Ectodermal cell (in vitro differentiated cells): ENCODE results near the gene ARHGAP22.

Experiments used
- H3K27ac ChIP-seq: 2 replicates; pipeline ENCODE4 v1.7.0; 2013; ENCODE audit warnings: mild to moderate bottlenecking, low read depth, low read length; ENCODE audit not compliant: insufficient read depth, poor library complexity, severe bottlenecking
- H3K27me3 ChIP-seq: 2 replicates; pipeline ENCODE4 v1.7.0; 2013; ENCODE audit warnings: mild to moderate bottlenecking, low read length; ENCODE audit not compliant: insufficient read depth, control insufficient read depth, poor library complexity, severe bottlenecking
- H3K36me3 ChIP-seq: one replicate; pipeline ENCODE4 v1.7.0; 2013; ENCODE audit warnings: low read length; ENCODE audit not compliant: control insufficient read depth, insufficient read depth
- H3K4me1 ChIP-seq: one replicate; pipeline ENCODE4 v1.7.0; 2013; ENCODE audit warnings: low read length; ENCODE audit not compliant: control insufficient read depth, insufficient read depth
- H3K4me3 ChIP-seq: 2 replicates; pipeline ENCODE4 v1.7.0; 2013; ENCODE audit warnings: low read depth, low read length, control low read depth; ENCODE audit not compliant: insufficient read depth
- H3K9me3 ChIP-seq: 2 replicates; pipeline ENCODE4 v1.7.0; 2013; ENCODE audit warnings: mild to moderate bottlenecking, low read length, moderate library complexity; ENCODE audit not compliant: control insufficient read depth
- WGBS, 2 experiments: methylation state at CpG; one replicate each; pipeline ENCODE4 v1.1.7; 2013; ENCODE audit warnings: missing lambda C conversion rate in 2 of 2; 5-methylcytosine and 5-hydroxymethylcytosine counted together

The ARHGAP22 gene

DNA sequence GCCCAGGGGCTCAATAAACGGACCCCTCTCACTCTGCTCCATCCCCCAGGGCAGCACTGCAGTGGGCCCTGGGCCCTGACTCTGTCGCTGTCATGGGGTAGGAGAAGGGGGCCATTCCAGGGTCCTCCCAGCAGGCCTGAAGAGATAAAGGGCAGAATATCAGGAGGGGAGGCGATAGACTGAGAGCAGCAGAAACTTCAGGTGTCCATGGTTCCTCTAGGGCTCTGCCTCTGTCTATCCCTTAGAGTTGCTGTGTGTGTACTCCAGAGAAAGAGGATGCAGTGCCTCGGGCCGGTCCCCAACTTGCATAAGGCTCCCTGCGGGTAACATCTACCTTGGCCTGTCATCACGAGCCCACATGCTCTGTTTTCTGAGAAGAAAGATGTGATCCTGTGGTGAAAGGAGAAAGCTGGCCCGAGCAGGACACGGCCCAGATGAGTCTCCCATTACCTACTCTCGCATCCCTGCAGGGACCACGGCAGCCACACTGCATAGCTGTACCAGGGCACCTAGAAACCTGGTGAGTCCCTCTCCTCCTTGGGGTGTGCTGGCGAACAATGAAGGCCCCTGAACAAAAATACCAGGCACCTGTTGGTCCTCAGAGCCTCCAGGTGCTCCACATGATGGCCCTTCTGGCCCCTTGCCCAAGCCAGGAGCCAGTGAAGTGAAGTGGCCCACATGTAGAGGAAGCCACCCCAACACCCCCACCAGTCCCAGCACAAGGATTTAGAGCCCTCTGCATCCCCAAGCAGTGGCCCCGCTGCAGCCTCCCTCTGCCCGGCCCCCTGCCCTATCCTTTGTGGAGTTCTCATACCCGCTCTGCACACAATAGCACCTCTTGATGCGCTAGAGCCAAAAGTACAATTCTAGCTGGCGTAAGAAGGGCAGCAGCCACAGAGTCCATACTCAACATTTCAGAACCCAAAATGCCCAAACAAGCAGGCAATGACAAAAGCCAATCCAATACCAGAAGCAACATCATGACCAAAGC, 106.8 kb downstream of the ARHGAP22 start:
- no peaks in the 10 kb centered on the region for H3K27me3 ChIP-seq
- H3K9me3 ChIP-seq, result no peaks in the 10 kb centered on the region
- no peaks in the 10 kb centered on the region for H3K4me1 ChIP-seq
- no peak overlapping the region for H3K4me3 ChIP-seq
- 87 to 89% methylated on average over 17 of the region's 17 CpGs for WGBS, 2 experiments
- H3K27ac ChIP-seq, result no peak overlapping the region
- no peaks in the 10 kb centered on the region for H3K36me3 ChIP-seq

DNA sequence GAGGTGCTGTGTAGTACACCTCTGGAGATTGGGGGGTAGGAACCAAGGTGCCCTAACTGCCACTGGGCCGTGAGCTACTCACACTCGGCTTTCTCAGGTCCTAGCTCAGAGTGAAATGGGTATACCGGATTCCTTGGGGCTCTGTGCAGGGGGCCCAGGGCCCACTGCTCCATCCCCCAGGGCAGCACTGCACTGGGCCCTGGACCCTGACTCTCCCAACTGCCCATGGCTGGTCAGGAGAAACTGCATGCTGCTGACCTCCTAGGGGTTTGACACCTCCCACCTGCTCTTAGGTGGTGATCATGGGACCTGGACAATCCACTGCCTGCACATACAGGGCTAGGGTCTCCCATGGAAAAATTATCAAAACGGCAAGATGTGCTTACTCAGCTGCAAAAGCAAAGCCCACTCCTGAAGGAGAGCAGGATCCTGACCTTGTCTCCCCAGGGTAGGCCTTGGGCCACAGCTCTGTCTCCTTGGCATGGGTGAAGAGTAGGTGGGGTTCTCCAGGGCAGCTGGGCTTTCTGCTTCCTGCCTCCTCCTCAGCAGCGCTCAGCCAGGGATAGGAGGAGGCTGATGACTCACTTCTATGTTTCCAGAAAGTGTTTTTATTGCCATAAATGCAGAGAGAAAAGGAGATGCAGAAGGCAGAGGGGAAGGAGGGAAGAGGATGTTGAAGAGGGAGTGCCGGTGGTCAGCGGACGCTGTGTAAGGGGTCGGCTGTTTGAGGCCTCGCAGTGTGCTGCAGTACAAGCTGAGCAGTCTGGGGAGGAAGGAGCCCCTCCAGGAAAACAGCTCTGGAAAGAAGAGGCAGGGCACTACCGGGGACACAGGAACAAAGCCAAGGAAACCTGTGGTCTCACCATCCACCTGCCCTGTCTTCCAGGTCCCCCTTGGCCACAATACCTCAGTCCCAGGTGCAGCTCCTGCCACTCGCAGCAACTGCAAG, 107.8 kb downstream of the ARHGAP22 start:
- H3K36me3 ChIP-seq, result no peaks in the 10 kb centered on the region
- 93% methylated on average over 12 of the region's 12 CpGs for WGBS, 2 experiments
- H3K9me3 ChIP-seq, result no peaks in the 10 kb centered on the region
- H3K27ac ChIP-seq, result no peak overlapping the region
- H3K4me3 ChIP-seq, result no peak overlapping the region
- no peaks in the 10 kb centered on the region for H3K27me3 ChIP-seq
- no peaks in the 10 kb centered on the region for H3K4me1 ChIP-seq

DNA sequence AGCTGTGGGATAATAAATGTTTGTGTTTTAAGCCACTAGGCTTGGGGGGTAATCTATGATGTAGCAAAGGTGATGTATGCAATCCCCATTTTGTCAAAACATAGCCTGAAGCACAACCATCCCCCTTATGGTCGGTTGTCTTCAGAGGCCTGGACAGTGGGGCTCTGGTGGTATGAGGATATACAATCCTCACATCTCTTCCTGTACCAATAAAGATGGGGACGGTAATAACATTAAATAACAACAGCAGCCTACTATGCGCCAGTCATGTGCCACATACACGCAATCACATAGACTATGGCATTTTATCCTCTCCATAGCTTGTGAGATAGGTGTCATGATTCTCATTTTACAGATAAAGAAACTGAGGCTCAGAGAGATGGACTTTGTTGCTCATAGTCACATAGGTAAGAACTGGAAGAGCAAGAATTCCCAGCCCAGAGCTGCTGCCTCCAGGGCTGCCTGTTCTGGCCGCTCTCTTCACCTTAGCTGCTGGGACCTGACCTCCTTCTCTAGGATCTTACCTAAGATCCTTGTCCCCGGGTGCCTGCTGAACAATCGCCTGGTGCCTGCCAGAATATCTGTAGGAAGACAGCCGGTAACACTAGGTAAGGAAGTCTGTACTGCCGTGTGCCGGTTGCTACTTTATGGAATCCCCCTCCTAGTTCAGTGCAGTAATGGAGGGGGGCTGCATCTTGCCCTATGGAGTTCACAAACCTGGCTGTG, 108.6 kb downstream of the ARHGAP22 start:
- Histone ChIP-seq H3K4me3 (no peak overlapping the region), H3K36me3 (no peaks in the 10 kb centered on the region), H3K27ac (no peak overlapping the region), H3K9me3 (no peaks in the 10 kb centered on the region), H3K27me3 (no peaks in the 10 kb centered on the region), H3K4me1 (no peaks in the 10 kb centered on the region)
- 88 to 89% methylated on average over 10 of the region's 10 CpGs for WGBS, 2 experiments

DNA sequence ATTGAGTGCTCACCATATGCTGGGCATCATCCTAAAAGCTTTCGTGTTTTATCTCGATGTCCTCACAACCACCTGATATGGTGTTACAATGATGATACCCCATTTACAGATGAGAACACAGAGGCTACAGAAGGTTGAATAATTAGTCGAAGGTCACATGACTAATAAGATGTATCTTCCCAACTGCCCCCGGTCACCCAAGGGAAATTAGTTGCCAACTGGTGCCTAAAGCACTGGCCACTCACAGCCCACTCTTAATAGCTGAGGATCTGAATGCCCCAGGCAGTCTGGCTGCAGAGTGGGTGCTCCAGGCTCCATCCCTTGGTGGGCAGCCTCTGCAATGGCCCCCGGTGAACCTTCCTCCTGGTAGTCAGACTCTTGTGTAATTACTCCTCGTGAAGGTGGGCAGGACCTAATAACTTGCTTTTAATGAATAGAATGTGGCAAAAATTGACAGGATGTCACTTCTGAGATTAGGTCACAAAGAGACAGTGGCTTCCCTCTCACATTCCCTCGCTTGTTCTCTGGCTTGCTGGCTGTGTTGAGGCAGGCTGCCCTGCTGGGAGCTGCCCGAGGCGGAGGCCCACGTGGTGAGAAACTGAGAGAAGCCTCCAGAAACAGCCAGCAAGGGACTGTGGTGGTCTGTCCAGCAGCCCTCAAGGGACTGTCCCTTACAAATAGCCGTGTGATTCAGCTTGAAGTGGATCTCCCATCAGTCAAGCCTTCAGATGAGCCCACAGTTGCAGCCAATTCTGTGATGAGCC, 109.4 kb downstream of the ARHGAP22 start:
- Histone ChIP-seq H3K27me3 (no peaks in the 10 kb centered on the region), H3K9me3 (no peaks in the 10 kb centered on the region), H3K27ac (no peak overlapping the region), H3K36me3 (no peaks in the 10 kb centered on the region), H3K4me1 (no peaks in the 10 kb centered on the region), H3K4me3 (no peak overlapping the region)
- 81 to 85% methylated on average over 11 of the region's 11 CpGs for WGBS, 2 experiments

DNA sequence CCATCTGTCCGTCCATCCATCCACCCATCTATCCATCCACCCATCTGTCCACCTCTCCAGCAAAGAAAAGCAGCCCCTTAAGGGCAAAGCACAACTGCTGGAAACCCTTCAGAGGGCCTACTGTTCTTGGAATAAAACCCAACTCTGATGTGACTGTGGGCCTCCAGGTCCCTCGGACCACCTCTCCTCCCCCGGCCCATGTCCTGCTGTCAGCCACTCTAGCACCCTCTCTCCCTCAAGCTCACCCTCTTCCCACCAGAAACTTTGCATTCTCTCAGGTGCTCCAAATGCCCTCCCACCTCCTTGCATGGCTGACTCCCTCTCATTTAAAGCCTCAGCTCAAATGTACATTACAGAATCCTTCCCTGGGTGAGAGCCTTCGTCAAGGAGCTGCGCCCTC, 110.3 kb downstream of the ARHGAP22 start:
- Histone ChIP-seq H3K27me3 (no peaks in the 10 kb centered on the region), H3K27ac (no peak overlapping the region), H3K36me3 (no peaks in the 10 kb centered on the region), H3K4me1 (no peaks in the 10 kb centered on the region), H3K4me3 (no peak overlapping the region), H3K9me3 (no peaks in the 10 kb centered on the region)
- WGBS, 2 experiments, result 73% methylated on average over 5 of the region's 5 CpGs

DNA sequence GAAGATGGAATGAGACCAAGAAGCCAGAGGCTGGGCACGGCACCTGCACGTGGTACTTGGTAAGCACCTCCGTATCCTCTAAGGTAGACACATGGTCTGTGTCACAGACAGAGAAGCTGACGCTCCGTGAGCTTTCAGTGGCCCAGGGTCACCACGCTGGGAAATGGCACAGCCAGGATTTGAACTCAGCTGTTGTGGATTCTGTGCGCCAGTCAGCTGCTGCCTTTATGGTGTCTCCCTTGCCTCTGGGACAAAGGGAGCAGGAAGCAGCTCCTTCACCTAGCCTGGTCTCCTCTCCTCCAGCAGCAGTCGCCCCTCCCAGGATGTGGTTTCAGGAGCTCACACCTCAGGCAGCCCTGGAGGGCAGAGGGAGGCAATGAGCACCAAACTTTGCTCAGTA, 110.8 kb downstream of the ARHGAP22 start:
- Histone ChIP-seq H3K4me1 (no peaks in the 10 kb centered on the region), H3K4me3 (no peak overlapping the region), H3K27me3 (no peaks in the 10 kb centered on the region), H3K27ac (no peak overlapping the region), H3K9me3 (no peaks in the 10 kb centered on the region), H3K36me3 (no peaks in the 10 kb centered on the region)
- 87 to 88% methylated on average over 8 of the region's 8 CpGs for WGBS, 2 experiments

DNA sequence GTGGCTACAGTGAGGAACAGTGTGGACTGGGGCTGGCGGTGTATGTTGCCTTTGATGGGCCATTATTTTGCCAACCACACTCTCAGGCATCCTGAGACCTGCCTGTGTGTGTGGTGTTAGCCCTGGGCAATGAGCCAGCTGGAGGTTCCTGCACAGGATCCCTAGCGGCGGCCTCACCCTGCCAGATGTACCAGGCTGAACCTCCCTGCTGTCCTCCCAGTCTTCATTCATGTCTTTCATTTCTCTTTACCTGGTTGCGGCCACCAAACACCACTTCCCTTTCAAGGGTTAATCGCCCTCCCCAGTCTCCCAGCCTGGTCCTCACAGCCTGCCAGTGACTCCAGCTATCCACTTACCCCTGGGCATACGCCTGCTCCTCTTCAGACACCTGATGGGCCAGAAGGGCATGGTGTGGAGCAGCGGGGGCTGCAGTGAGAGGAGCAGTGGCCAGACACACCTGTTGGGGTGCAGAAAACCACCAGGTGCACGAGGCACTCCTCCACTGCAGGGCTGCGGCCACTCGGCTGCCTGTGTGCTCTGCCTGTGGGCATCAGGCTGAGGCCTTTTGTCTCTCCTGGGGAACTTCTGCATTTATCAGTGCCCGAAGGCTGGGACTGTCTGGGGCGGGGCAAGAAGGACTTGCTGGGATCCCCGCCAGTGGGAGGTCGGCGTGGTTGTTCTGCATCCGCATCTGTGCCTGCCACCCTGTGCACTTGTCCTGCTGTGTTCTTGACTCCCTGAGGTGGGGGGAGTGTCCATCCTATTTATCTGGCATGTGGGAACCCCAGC, 111.6 kb downstream of the ARHGAP22 start:
- 92% methylated on average over 16 of the region's 16 CpGs for WGBS, 2 experiments
- H3K4me3 ChIP-seq, result no peak overlapping the region
- no peaks in the 10 kb centered on the region for H3K27me3 ChIP-seq

DNA sequence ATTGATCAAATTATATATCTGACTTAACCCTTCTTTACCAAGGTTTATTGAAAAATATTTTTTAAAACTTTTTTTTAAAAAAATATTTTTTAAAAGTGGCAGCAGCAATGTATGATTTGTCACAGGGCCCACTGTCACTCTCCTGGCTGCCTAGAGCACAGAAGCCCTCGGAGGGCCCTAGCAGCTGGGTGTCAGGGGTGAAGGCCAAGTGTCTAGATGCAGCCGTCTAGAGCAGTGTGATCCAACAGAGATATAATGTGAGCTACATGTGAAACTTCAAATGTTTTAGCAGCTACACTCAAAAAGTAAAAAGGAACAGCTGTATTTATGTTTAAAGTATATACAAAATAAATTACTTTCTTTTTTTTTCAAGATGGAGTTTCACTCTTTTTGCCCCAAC, 112.7 kb downstream of the ARHGAP22 start:
- Histone ChIP-seq H3K36me3 (no peaks in the 10 kb centered on the region), H3K4me1 (no peaks in the 10 kb centered on the region), H3K4me3 (no peak overlapping the region), H3K27ac (no peak overlapping the region), H3K9me3 (no peaks in the 10 kb centered on the region), H3K27me3 (no peaks in the 10 kb centered on the region)
- 93 to 100% methylated on average over 2 of the region's 2 CpGs for WGBS, 2 experiments

More for the DNA sequence above, 111.6 kb downstream of the ARHGAP22 start:
- Histone ChIP-seq H3K4me1 (no peaks in the 10 kb centered on the region), H3K36me3 (no peaks in the 10 kb centered on the region), H3K9me3 (no peaks in the 10 kb centered on the region), H3K27ac (no peak overlapping the region)
